ENCODE data around the gene MSI2.

Gene MSI2

GRCh38 chr17:57395721-57396321, 139.5 kb downstream of the MSI2 start:
- no peak for DNase-seq (ENCODE audit: low spot score)

DNA sequence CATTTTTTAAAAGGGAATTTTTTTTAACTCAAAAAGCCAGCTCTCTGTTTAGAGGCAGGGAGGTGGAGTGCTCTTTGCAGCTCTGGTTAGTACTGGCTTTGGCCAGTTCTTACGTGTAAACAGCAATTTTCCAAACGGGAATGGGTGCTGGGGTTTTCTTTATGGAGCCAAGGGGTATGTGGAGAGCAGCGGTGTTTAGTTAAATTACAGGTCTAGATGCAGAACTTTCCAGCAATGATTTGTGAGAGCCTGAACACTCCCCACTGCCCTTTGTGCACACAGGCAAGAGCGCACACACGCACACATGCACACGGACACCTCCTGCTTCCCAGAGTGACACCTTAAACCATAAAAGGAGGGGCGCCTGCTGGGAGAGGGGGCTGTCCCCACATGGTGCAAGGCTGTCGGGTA, 140.2 kb downstream of the MSI2 start:
- no peak for DNase-seq (ENCODE audit: low spot score)

- DNase-seq (ENCODE audit: low spot score), result no peak
Measured at GRCh38 chr17:57397402-57397801, 141.1 kb downstream of the MSI2 start.

DNA sequence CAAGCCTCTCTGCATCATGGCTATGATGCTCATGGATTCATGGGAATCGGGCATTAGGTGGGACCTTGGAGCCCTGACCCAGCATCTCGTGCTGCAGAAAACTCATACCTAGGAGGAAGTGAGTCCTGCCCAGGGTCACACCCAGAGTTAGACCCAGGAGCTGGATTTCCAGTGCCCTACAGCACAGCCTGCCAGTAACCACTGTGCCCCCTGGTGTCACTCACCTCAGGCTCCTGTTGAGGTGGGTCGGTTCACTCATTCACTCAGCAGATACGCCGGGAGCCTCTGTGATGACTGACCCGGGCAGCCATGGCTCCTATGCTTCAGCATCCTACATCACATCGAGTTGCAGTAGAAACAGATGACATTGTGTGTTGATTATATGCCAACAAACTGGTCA, 143.4 kb downstream of the MSI2 start:
- no peak for DNase-seq (ENCODE audit: low spot score)

DNA sequence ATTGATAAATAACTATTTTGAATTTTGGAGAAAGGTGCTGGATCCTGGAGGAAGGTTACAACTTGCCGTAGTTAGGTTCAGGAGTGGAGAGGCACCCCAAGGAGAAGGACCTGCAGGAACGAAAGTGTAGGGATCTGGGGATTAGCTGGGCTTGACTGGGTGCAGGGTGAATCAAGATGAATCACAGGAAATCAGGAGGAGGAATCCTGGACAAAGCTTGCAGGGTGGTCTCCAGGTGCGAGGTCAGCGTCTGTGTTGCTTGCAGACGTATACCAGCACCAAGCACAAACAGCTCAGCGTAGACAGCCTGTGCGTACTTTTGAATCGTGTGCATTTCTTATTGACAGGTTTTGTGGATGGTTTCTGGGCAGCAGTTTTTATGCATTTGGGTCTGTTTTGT, 144.3 kb downstream of the MSI2 start:
- peak; percentile 55 for DNase-seq (ENCODE audit: low spot score)

- DNase-seq (ENCODE audit: low spot score), result no peak
Measured at GRCh38 chr17:57401556-57402488, 145.5 kb downstream of the MSI2 start.

GRCh38 chr17:57402681-57403180, 146.4 kb downstream of the MSI2 start:
- DNase-seq (ENCODE audit: low spot score), result no peak

GRCh38 chr17:57403236-57403635, 146.9 kb downstream of the MSI2 start:
- DNase-seq (ENCODE audit: low spot score), result no peak

GRCh38 chr17:57404073-57404472, 147.8 kb downstream of the MSI2 start:
- no peak for DNase-seq (ENCODE audit: low spot score)

- DNase-seq (ENCODE audit: low spot score), result no peak
Measured at GRCh38 chr17:57404795-57405490, 148.6 kb downstream of the MSI2 start.

DNA sequence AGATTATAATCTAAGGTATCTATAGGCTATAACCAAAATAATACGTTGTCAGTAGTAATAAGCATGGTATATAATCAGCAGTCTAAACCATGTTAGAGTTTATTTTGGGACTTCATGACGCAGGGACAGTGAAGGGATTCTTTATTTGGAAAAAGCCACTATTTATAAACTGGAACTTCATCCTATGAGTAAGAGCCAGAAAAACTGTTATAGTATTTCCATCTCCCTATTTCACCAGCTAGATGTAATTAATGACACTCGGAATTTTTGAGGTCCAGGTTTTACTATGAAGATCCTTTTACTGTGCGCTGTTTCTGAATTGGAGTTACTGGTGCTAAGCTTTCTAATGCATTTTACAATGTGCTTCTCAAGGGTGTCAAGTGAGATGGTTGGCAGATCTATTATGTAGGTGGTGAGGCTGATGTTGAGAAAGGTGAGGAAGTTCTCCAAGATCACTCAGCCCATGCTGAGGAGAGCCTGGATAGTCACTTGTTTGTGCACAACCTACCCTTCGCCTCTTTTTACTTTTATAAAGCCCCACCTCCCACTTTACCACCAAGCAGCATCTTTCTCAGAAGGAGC, 149.3 kb downstream of the MSI2 start:
- no peak for DNase-seq (ENCODE audit: low spot score)

GRCh38 chr17:57406131-57406980, 150.0 kb downstream of the MSI2 start:
- DNase-seq (ENCODE audit: low spot score), result peak; percentile 57

- no peak for DNase-seq (ENCODE audit: low spot score)
Measured at GRCh38 chr17:57406981-57407286, 150.6 kb downstream of the MSI2 start.

- peak; percentile 63 for DNase-seq (ENCODE audit: low spot score)
Measured at GRCh38 chr17:57407287-57408070, 151.2 kb downstream of the MSI2 start.

- DNase-seq (ENCODE audit: low spot score), result peak; percentile 68
Measured at GRCh38 chr17:57408071-57408811, 151.9 kb downstream of the MSI2 start.

- DNase-seq (ENCODE audit: low spot score), result no peak
Measured at GRCh38 chr17:57410169-57410568, 153.8 kb downstream of the MSI2 start.

- DNase-seq (ENCODE audit: low spot score), result no peak
Measured at GRCh38 chr17:57412520-57413096, 156.3 kb downstream of the MSI2 start.

GRCh38 chr17:57413848-57414651, 157.7 kb downstream of the MSI2 start:
- no peak for DNase-seq (ENCODE audit: low spot score)

DNA sequence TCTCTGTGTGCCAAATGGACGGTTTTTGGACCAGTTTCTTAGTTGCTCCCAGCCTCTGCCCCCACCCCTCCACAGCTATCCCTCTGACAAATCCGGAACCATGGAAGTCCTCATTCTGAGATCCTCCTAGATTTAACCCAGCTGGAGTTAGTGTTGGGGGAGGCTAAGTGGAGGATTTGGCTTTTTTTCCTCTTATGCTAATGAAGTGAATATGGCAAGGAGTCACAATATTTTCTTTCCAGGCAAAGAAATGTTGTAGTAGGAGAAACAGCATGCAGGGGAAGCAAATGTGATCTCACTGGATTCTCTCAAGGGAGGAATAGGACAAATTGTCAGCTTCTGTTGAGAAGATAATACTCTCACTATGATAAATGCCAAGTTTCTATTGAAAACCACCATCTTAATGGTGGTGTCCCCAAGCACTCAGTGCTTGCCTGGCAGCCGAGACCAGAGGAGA, 159.5 kb downstream of the MSI2 start:
- no peak for DNase-seq (ENCODE audit: low spot score)
